Choroid plexus epithelial cell (primary cell): ENCODE results near the gene FTSJ3.

Source experiments
- DNase-seq: peaks from one replicate; pipeline ENCODE4 v3.0.0-alpha.2; 2010; ENCODE audit warnings: low read depth
- H3K4me3 ChIP-seq: 2 replicates; pipeline ENCODE4 v1.5.1; 2011; ENCODE audit warnings: low read depth, mild to moderate bottlenecking, control low read depth, low read length, moderate library complexity
- CTCF ChIP-seq: conservative IDR thresholded peaks from 2 replicates; pipeline ENCODE4 v1.5.1; 2011; ENCODE audit warnings: low read depth, mild to moderate bottlenecking, control low read depth, inconsistent platforms, low read length, moderate library complexity

The FTSJ3 gene

DNA sequence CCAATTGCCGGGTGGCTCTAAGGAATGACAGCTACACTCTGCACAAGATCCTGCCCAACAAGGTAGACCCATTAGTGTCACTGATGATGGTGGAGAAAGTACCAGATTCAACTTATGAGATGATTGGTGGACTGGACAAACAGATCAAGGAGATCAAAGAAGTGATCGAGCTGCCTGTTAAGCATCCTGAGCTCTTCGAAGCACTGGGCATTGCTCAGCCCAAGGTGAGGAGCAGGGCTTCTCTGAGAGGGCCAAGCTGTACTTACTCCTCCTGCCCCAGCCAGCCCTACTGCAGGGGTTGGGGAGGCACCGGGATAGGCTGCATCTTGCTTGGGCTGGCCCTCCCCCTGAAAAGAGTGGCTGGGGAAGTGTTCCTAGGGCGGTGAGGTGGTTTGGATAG is 2.8 kb upstream of the FTSJ3 start:
- no peak for DNase-seq
- H3K4me3 ChIP-seq, result no peak overlapping the region
- TF ChIP-seq CTCF, result no peak

GRCh38 chr17:63828936-63829335 is 1.5 kb upstream of the FTSJ3 start:
- no peak for DNase-seq
- TF ChIP-seq CTCF, result no peak
- no peak overlapping the region for H3K4me3 ChIP-seq

- peak overlapping the region; percentile 92 for H3K4me3 ChIP-seq
- DNase-seq, result no peak
- TF ChIP-seq CTCF, result no peak
These were observed 348 bp upstream of the FTSJ3 start for GRCh38 chr17:63827801-63828221.

GRCh38 chr17:63826468-63827001 is 928 bp downstream of the FTSJ3 start:
- peak; percentile 67 for DNase-seq
- peak; percentile 15 for TF ChIP-seq CTCF
- peak overlapping the region; percentile 92 for H3K4me3 ChIP-seq

- H3K4me3 ChIP-seq, result no peak overlapping the region
- no peak for TF ChIP-seq CTCF
- no peak for DNase-seq
These were observed 3.1 kb downstream of the FTSJ3 start for GRCh38 chr17:63824362-63824761.

GRCh38 chr17:63823659-63824331 is 3.7 kb downstream of the FTSJ3 start:
- no peak for TF ChIP-seq CTCF

DNA sequence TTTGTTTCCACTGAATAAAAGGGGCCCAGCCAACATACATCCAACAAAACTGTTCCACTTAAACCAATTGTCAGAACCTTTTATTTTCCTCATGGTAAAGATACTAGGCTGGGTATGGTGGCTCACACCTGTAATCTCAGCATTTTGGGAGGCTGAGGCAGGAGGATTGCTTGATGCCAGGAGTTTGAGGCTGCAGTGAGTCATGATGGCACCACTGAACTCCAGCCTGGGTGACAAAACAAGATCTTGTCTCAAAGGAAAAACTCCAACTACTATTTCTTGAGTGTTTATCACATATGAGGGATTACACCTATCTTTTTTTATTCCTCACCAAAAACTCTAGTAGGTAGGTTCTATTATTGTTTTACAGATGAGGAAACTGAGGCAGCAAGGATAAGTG is 4.9 kb downstream of the FTSJ3 start:
- no peak for TF ChIP-seq CTCF
- H3K4me3 ChIP-seq, result no peak overlapping the region
- DNase-seq, result no peak

More at GRCh38 chr17:63823659-63824331, 3.7 kb downstream of the FTSJ3 start:
- no peak overlapping the region for H3K4me3 ChIP-seq
- DNase-seq, result no peak
